ENCODE data around the gene RGS16. TPM values are rescaled to one million over a fixed set of nuclear protein-coding genes. Genes with fewer than 3 reads are reported as not detected.

Gene RGS16
- total and polyA plus RNA-seq, 2 donors (not counting 3 experiments of a cell fraction or from before 2014, with no cell fraction given), result not detected

DNA sequence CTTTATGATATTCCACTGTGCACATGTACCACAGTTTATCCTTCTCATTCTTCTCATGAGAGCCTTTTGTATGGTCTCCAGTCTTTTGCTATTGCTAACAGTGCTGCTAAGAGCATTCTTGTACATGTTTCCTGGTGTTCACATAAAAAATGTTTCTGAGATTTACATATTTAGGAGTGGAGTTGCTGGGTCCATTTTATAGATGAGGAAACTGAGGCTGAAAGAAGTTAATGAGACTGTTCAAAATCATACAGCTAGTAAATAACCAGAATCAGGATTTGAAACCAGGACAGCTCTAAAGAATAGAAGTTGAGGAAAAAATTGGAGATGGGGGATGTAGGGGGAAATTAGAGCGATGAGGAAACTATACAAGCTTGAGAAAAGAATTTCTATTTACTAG, 27.8 kb upstream of the RGS16 start:
- intact Hi-C loops (cut with micrococcal nuclease), result no loop called here
- no peak overlapping the region for H3K4me2 ChIP-seq (ENCODE audit: insufficient read depth, low read length)
- H3K36me3 ChIP-seq (ENCODE audit: control insufficient read depth in 2 of 2, extremely low read depth in 1 of 2, insufficient read depth in 2 of 2, low read length in 2 of 2), result no peaks in the 10 kb centered on the region
- ChIA-PET POLR2A (no interaction called here), CTCF (interaction anchor here (0.6 to 1.6 kb wide), 2 partner anchors 15 to 150 kb away, joined by 3 read pairs; no protein-coding TSS in a partner anchor)
- H2AFZ ChIP-seq (ENCODE audit: low read depth, low read length), result no peak overlapping the region
- no peaks in the 10 kb centered on the region for H3K79me2 ChIP-seq (ENCODE audit: control insufficient read depth, insufficient read depth, low read length)
- no peaks in the 10 kb centered on the region for H3K27me3 ChIP-seq (ENCODE audit: control insufficient read depth in 2 of 2, insufficient read depth in 2 of 2, low read length in 2 of 2)
- H3K9ac ChIP-seq (replicated peaks; ENCODE audit: extremely low read depth, insufficient read depth, low read length), result no peak overlapping the region
- H3K9me3 ChIP-seq (replicated peaks; ENCODE audit: control insufficient read depth, insufficient read depth, low read length), result no peaks in the 10 kb centered on the region
- no peak overlapping the region for H3K27ac ChIP-seq (ENCODE audit: insufficient read depth, low read depth, low read length)
- DNase-seq (ENCODE audit: low read depth, low spot score) (no peak), FAIRE-seq (no peak)
- H3K9me1 ChIP-seq (replicated peaks; ENCODE audit: control insufficient read depth, extremely low read depth, insufficient read depth, low read length), result no peaks in the 10 kb centered on the region
- no peaks in the 10 kb centered on the region for H4K20me1 ChIP-seq (replicated peaks; ENCODE audit: control insufficient read depth, extremely low read depth, insufficient read depth, low read length)
- TF ChIP-seq FOS (IDR thresholded peaks at IDR 0.05; ENCODE audit: borderline replicate concordance, insufficient read depth, low read length) (no peak), JUN (IDR thresholded peaks at IDR 0.05; ENCODE audit: borderline replicate concordance, insufficient read depth, insufficient read length, low read depth) (no peak), GATA2 (IDR thresholded peaks at IDR 0.05; ENCODE audit: insufficient read depth, insufficient read length, low read depth, low read length) (no peak), POLR2AphosphoS5 (IDR thresholded peaks at IDR 0.05; ENCODE audit: insufficient read depth, low read depth, low read length) (no peak), EZH2 (IDR thresholded peaks at IDR 0.05; ENCODE audit: borderline replicate concordance, low read depth, low read length, severe bottlenecking) (no peak)
- TF ChIP-seq, protein P1, sequence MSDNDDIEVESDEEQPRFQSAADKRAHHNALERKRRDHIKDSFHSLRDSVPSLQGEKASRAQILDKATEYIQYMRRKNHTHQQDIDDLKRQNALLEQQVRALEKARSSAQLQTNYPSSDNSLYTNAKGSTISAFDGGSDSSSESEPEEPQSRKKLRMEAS (IDR thresholded peaks at IDR 0.05; ENCODE audit: insufficient read depth, insufficient read length), result no peak
- H3K4me1 ChIP-seq (ENCODE audit: control insufficient read depth, extremely low read depth, insufficient read depth, low read length), result no peaks in the 10 kb centered on the region
- H3K4me3 ChIP-seq (replicated peaks in 1 of 3; ENCODE audit: insufficient read depth in 1 of 3, low read depth in 1 of 3, low read length in 3 of 3), result no peak overlapping the region
- BruUV-seq (replicated peaks), result no TSS peak
- dilution Hi-C loops (cut with MboI; ENCODE audit: extremely low pct_ligation_motif_present, low sequenced_read_pairs), result no loop called here

DNA sequence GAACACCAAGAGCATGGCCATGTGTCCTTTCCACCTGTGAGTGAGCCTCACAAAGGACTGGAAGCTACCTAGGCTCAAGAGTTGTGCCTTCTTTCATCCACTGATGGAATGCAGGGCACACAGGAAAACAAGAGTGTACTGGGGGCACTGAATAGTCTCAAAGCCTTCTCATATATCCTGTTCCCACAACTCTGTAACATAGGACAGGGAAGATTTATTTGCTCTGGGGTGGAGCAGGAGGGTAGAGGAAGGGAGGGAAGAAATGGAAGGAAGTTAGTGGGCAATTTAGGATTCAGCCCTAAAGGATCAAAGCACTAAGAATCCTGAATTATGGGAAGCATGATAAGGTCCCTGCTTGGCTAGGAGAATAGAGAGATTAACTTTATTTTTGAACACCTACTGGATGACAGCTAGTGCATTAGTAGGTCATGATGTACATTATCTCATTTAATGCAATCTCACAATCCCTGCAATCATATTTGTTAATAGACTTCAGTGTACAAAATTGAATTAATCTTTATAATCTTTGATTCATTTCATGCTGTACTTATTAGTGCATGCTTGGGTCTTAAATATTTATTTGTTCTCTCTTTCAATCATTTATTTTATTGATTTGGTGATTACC, 27.0 kb upstream of the RGS16 start:
- TF ChIP-seq EZH2 (IDR thresholded peaks at IDR 0.05; ENCODE audit: borderline replicate concordance, low read depth, low read length, severe bottlenecking), result no peak
- no peak for TF ChIP-seq POLR2AphosphoS5 (IDR thresholded peaks at IDR 0.05; ENCODE audit: insufficient read depth, low read depth, low read length)
- TF ChIP-seq, protein P1 (IDR thresholded peaks at IDR 0.05; ENCODE audit: insufficient read depth, insufficient read length), result no peak
- TF ChIP-seq FOS (IDR thresholded peaks at IDR 0.05; ENCODE audit: borderline replicate concordance, insufficient read depth, low read length), result no peak
- no peak for TF ChIP-seq MYC (IDR thresholded peaks at IDR 0.05; ENCODE audit: low read depth, low read length)
- TF ChIP-seq, protein P2, sequence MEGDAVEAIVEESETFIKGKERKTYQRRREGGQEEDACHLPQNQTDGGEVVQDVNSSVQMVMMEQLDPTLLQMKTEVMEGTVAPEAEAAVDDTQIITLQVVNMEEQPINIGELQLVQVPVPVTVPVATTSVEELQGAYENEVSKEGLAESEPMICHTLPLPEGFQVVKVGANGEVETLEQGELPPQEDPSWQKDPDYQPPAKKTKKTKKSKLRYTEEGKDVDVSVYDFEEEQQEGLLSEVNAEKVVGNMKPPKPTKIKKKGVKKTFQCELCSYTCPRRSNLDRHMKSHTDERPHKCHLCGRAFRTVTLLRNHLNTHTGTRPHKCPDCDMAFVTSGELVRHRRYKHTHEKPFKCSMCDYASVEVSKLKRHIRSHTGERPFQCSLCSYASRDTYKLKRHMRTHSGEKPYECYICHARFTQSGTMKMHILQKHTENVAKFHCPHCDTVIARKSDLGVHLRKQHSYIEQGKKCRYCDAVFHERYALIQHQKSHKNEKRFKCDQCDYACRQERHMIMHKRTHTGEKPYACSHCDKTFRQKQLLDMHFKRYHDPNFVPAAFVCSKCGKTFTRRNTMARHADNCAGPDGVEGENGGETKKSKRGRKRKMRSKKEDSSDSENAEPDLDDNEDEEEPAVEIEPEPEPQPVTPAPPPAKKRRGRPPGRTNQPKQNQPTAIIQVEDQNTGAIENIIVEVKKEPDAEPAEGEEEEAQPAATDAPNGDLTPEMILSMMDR (IDR thresholded peaks at IDR 0.05; ENCODE audit: extremely low read depth in 1 of 2, insufficient read depth in 1 of 2, low read depth in 1 of 2, low read length in 2 of 2), result no peak
- no peak for TF ChIP-seq JUN (IDR thresholded peaks at IDR 0.05; ENCODE audit: borderline replicate concordance, insufficient read depth, insufficient read length, low read depth)
- no peak for TF ChIP-seq GATA2 (IDR thresholded peaks at IDR 0.05; ENCODE audit: insufficient read depth, insufficient read length, low read depth, low read length)
- no peak for TF ChIP-seq POLR2A (IDR thresholded peaks at IDR 0.05; ENCODE audit: low read depth, low read length)
- H3K27ac ChIP-seq (ENCODE audit: insufficient read depth, low read depth, low read length), result no peak overlapping the region
- no peaks in the 10 kb centered on the region for H3K9me1 ChIP-seq (replicated peaks; ENCODE audit: control insufficient read depth, extremely low read depth, insufficient read depth, low read length)
- H3K4me2 ChIP-seq (ENCODE audit: insufficient read depth, low read length), result no peak overlapping the region
- no peak for FAIRE-seq
- DNase-seq (ENCODE audit: low read depth, low spot score), result no peak
- BruUV-seq (replicated peaks), result no TSS peak
- CTCF ChIA-PET, result interaction anchor here (1.6 kb wide), 1 partner anchor 151 kb away, joined by 3 read pairs; no protein-coding TSS in a partner anchor
- H3K36me3 ChIP-seq (ENCODE audit: control insufficient read depth in 2 of 2, extremely low read depth in 1 of 2, insufficient read depth in 2 of 2, low read length in 2 of 2), result no peaks in the 10 kb centered on the region
- dilution Hi-C loops (cut with MboI; ENCODE audit: extremely low pct_ligation_motif_present, low sequenced_read_pairs), result no loop called here
- POLR2A ChIA-PET, result no interaction called here
- no peaks in the 10 kb centered on the region for H3K9me3 ChIP-seq (replicated peaks; ENCODE audit: control insufficient read depth, insufficient read depth, low read length)
- no peak overlapping the region for H3K9ac ChIP-seq (replicated peaks; ENCODE audit: extremely low read depth, insufficient read depth, low read length)
- no peaks in the 10 kb centered on the region for H4K20me1 ChIP-seq (replicated peaks; ENCODE audit: control insufficient read depth, extremely low read depth, insufficient read depth, low read length)
- H3K27me3 ChIP-seq (ENCODE audit: control insufficient read depth in 2 of 2, insufficient read depth in 2 of 2, low read length in 2 of 2), result peaks cover 0 to 3% of the 10 kb centered on the region in 2 experiments
- no peak overlapping the region for H3K4me3 ChIP-seq (replicated peaks in 1 of 3; ENCODE audit: insufficient read depth in 1 of 3, low read depth in 1 of 3, low read length in 3 of 3)
- H2AFZ ChIP-seq (ENCODE audit: low read depth, low read length), result no peak overlapping the region
- no peaks in the 10 kb centered on the region for H3K79me2 ChIP-seq (ENCODE audit: control insufficient read depth, insufficient read depth, low read length)
- H3K4me1 ChIP-seq (ENCODE audit: control insufficient read depth, extremely low read depth, insufficient read depth, low read length), result no peaks in the 10 kb centered on the region
- intact Hi-C loops (cut with micrococcal nuclease), result no loop called here
